ENCODE measurements around the gene MOV10L1. TPM values are rescaled to one million over a fixed set of nuclear protein-coding genes. Genes with fewer than 3 reads are reported as not detected.
A peak's percentile ranks its signal among the peaks of the same experiment; 100 is the strongest.
"Not testable (repeated sequence)": the region's sequence is repeated elsewhere in the genome, so short reads cannot be mapped to it uniquely, and the experiment has no call there.

The MOV10L1 gene
- total RNA-seq, 1 donor from 2014 or later = 0.22 TPM

- ATAC-seq = no peak
- intact Hi-C loops (cut with micrococcal nuclease) = no loop called here
- DNase-seq = no peak
These were observed 31.5 kb downstream of the MOV10L1 start for GRCh38 chr22:50121202-50121740.

DNA sequence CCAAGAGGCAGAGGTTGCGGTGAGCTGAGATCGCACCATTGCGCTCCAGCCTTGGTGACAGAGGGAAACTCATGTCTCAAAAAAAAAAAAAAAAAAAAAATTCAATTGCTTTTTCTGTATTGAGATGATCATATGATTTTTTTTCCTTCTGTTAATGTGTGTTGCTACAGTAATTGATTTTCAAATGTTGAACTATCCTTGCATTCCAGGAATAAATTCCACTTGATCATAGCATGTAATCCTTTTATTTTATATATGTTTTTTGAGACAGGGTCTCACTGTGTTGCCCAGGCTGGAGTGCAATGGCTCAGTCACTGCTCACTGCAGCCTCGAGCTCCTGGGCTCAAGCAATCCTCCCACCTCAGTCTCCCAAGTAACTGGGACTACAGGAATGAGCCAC, 33.3 kb downstream of the MOV10L1 start:
- DNase-seq (no peak), ATAC-seq (no peak)
- intact Hi-C loops (cut with micrococcal nuclease) = no loop called here

- no peak for DNase-seq
- no peak for ATAC-seq
- intact Hi-C loops (cut with micrococcal nuclease) = no loop called here
These were observed 35.2 kb downstream of the MOV10L1 start for GRCh38 chr22:50125029-50125428.

GRCh38 chr22:50129121-50129736, 39.4 kb downstream of the MOV10L1 start:
- intact Hi-C loops (cut with micrococcal nuclease) = no loop called here
- no peak for ATAC-seq
- no peak for DNase-seq

DNA sequence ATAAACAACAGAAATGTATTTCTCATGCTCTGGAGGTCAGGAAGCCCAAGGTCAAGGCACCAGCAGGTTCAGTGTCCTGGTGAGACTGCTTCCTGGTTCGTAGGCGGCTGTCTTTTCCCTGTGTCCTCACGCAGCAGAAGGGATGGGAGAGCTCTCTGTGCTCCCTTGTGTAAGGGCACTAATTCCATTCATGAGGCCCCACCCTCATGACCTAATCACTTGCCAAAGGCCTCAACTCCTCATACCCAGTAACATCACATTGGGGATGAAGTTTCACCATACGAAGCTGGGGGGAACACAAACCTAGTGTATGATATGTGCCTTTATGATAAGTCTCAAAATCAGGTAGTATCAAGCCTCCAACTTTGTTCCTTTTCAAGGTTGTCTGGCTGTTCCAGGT, 42.1 kb downstream of the MOV10L1 start:
- no peak for DNase-seq
- intact Hi-C loops (cut with micrococcal nuclease) = no loop called here
- no peak for ATAC-seq

DNA sequence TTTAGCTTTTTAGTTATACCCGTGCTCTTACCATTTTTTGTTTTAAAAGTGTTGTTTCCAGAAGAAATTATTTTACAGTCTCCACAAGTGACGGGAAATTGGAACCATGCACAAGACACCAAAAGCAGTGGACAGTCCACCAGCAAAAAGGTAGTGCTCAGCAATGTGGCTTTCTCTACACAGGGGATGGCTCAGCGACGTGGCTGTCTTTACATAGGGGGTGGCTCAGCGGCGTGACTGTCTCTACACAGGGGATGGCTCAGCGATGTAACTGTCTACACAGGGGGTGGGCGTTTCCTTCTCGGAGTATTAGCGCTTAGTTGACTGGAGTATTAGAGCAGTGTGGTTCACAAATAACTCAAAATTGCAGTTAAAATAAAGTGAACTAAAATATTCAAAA, 44.7 kb downstream of the MOV10L1 start:
- ATAC-seq (no peak), DNase-seq (no peak)
- intact Hi-C loops (cut with micrococcal nuclease) = no loop called here

DNA sequence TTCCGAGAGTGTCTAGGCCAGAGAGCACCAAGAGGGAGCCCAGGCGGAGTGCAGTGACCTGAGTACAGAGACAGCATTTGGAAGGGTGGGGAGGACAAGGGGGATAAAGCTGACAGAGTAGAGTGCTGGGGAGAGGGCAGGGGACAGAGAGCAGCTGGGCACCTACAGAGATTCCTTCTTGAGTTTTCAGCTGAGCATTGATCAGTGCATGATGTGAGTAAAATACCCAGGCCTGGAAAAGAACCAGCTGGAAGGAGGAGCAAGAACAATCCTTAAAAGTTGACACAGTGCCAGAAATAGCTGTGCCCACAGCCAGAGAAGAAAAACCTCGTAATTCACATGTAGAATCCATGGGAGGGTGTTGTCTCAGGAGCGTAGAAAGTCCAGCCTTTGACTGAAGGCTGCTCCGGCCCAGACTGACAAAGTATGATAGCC, 46.8 kb downstream of the MOV10L1 start:
- intact Hi-C loops (cut with micrococcal nuclease) = no loop called here
- ATAC-seq = peak; percentile 18
- no peak for DNase-seq

DNA sequence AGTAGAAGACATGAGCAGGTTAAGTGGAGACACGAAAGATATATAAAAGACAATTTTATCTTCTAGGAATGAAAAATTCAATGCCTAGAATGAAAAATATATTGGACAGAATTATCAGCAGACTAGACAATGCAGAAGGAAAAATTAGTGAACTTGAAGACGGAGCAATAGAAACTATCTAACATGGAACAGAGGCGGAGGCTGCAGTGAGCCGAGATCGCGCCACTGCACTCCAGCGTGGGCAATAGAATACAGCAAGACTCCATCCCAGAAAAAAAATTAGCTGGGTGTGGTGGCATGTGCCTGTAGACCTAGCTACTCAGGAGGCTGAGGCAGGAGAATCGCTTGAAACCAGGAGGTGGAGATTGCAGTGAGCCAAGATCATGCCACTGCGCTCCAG, 47.5 kb downstream of the MOV10L1 start:
- intact Hi-C loops (cut with micrococcal nuclease); DNase-seq; ATAC-seq: not testable (repeated sequence)

- ATAC-seq = no peak
- intact Hi-C loops (cut with micrococcal nuclease) = no loop called here
- DNase-seq = no peak
These were observed 48.2 kb downstream of the MOV10L1 start for GRCh38 chr22:50138041-50138440.

DNA sequence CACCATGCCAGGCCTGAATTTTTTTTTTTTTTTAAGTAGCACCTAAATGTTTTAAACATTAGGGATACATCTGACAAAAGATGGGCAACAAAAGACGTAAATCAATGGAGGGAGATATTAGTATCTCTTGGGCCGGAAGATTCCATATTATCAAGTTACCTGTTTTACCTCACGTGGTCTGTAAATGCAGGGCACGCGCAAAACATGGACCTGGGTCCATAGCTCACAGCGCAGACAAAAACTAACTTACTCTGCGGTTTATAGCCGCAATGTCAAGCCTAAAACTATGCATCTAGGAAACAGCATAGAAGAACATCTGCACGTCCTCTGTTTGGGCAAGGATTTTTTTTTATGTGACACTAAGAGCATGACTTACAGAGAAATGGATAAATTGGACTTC, 49.2 kb downstream of the MOV10L1 start:
- intact Hi-C loops (cut with micrococcal nuclease) = no loop called here
- DNase-seq = no peak
- ATAC-seq = no peak

DNA sequence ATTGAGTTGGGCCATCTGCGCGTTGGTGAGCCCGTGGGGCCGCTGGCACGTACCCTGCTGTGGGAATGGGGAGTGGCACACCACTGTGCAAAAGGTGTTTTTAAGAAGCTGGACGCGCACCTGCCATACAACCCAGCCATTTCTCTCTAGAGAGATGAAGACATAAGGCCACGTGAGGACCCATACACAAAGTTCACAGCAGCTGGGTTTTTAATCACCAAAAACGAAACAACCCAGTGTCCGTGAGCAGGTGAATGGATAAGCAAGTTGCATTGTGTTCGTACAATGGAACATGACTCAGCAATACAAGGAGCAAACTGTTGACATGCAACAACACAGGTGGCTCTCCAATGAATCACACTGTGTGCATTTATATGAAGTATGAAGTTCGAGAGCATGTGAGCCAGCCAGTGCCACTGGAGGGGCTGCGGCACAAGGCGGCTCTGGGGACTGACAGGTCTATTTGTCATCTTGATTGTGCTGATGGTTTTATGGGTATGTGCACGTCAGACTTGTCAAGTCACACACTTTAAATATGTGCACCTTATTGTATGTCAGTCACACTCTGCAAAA, 50.1 kb downstream of the MOV10L1 start:
- ATAC-seq = no peak
- no peak for DNase-seq
- intact Hi-C loops (cut with micrococcal nuclease) = loop anchor here (10.0 kb wide), 1 partner anchor 75 kb away; no protein-coding TSS in a partner anchor

DNA sequence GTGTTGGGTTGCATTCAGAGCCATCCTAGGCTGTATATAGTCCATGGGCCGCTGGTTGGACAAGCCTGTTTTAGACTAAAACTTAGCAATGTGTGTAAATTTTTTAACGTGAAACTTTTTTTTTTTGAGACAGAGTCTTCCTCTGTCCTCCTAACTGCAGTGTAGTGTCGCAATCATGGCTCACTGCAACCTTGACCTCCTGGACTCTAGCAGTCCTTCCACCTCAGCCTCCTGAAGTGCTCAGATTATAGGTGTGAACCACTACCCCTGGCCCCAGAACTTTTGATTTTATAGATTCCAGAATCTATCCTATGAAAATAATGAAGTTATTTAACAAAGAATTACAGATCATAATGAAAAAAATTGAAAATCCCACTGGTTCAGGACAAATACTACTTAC, 50.8 kb downstream of the MOV10L1 start:
- DNase-seq (no peak), ATAC-seq (no peak)
- intact Hi-C loops (cut with micrococcal nuclease) = loop anchor here (10.0 kb wide), 1 partner anchor 74 kb away; no protein-coding TSS in a partner anchor

DNA sequence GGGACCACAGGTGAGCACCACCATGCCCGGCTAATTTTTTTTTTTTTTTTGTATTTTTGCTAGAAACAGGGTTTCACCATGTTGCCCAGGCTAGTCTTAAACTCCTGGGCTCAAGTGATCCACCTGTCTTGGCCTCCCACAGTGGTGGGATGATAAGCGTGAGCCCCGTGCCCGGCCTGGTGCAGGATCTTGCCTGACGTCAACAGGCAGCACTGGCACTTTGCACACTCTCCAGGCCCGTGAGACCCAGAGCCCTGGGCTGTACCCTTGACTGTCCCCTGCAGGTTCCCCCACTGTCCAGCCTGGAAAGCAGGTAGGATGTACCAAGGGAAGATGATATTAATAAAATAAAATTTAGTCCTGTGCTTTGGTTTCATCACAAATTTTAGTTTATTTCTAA, 51.7 kb downstream of the MOV10L1 start:
- no peak for ATAC-seq
- intact Hi-C loops (cut with micrococcal nuclease) = loop anchor here (10.0 kb wide), 1 partner anchor 73 kb away; no protein-coding TSS in a partner anchor
- DNase-seq = no peak

DNA sequence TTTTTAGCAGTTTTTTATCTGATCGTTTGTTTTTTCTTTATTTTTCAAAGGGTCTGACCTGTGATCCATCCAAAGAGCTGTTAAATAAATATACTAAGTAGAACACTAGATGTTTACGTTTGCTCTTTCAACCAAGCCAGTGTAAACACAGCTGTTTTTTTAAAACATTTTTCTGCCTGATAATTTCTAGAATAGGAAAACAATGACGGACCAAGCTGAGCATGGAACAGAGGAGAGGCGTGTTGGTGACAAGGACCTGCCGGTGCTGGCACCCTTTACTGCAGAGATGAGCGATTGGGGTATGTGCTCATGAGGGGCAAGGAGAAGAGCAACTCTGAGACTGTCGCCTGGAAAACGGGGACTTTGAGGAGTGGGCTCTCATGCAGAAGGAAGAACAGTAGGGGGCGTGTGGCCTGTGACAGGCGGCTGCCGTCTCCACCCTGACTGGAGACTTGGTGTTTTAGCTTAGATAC, 52.1 kb downstream of the MOV10L1 start:
- DNase-seq (no peak), ATAC-seq (no peak)
- intact Hi-C loops (cut with micrococcal nuclease) = loop anchor here (10.0 kb wide), 1 partner anchor 73 kb away; no protein-coding TSS in a partner anchor

DNA sequence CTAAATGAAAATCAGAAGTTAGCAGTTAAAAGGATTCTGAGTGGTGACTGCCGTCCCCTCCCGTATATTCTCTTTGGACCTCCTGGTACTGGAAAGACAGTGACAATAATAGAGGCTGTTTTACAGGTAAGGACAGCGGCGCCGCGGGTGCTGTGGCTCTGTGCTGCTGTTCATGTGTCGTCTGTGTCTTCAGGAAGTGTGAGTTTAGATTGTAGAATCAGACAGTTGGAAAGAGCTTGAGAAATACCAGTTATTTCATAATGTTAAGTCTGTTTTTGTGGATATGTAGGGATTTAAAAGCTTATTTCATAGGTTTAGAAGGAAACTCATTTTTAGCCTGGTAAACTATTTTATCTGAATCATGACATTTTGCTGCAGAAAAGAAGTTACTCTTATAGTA, 53.3 kb downstream of the MOV10L1 start:
- intact Hi-C loops (cut with micrococcal nuclease) = loop anchor here (10.0 kb wide), 1 partner anchor 72 kb away; no protein-coding TSS in a partner anchor
- ATAC-seq (no peak), DNase-seq (no peak)

- DNase-seq = no peak
- intact Hi-C loops (cut with micrococcal nuclease) = loop anchor here (10.0 kb wide), 1 partner anchor 71 kb away; no protein-coding TSS in a partner anchor
- no peak for ATAC-seq
These were observed 54.3 kb downstream of the MOV10L1 start for GRCh38 chr22:50144005-50144614.

DNA sequence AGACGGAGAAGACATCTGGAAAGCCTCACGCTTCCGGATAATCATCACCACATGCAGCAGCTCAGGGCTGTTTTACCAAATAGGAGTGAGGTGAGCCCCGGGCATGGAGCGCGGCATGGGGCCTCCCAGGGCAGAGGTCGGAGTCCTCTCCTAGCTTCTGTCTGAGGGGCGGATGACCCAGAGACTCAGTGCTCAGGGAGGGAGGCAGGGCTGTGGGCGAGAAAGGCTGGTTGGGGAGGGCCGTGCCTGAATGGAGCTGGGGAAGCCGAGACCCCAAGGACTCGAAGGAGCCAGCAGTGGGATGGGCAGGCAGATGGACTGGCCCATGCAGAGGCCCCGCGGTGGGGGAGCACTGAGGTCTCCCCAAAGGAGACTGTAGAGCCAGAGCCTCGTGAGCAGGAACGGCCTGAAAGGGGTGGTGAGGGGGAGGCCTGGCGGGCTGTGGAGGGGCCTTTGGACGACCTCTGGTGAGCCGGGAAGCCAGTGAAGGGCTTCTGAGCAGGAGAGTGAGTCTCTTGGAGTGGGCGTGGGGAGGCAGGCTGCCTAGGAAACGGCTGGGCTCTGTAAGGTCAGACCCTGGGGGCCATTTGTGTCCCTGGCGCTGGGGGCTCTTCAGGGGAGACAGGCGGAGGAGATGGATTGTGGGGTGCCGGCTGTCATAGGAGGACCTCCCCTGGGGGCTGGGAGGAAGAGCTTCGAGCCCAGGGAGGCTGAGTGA, 56.1 kb downstream of the MOV10L1 start:
- ATAC-seq = no peak
- intact Hi-C loops (cut with micrococcal nuclease) = loop anchor here (10.0 kb wide), 1 partner anchor 69 kb away; no protein-coding TSS in a partner anchor
- no peak for DNase-seq

DNA sequence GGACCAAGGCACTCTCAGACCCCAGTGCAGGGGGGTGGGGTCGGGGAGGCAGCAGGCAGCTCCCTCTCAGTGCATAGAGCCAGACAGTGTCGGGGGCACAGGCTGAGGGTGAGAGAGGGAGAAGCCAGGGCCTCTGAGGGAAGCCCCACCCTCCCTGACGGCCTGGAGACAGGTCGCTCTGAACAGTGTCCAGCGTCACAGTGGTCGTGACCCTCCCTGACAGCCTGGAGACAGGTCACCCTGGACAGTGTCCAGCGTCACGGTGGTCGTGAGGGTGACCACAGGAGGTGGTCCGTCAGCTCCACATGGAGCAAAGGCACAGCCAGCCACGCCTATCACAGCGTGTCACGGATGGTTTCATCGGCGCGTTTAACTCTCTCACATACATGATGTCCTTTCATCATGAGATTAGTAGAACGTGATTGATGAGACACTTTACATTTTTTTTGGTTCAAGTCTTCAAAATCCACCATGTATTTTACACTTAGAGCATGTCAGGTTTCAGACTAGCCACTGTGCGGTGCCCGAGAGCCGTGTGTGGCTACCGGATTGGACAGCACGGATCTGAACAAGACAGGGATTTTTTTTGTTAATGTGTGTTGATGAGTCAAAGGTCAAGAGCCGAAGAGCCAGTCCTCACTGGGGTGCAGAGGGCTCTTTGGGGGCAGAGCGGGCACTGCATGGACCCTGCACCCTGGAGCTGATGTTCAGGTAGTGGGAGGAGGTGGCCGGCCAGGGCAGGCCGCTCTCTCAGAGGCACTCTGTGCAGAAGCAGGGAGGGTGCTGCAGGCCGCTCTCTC, 56.8 kb downstream of the MOV10L1 start:
- peak; percentile 74 for ATAC-seq
- intact Hi-C loops (cut with micrococcal nuclease) = loop anchor here (10.0 kb wide), 1 partner anchor 68 kb away; no protein-coding TSS in a partner anchor
- DNase-seq = peak; percentile 77
